C1 segment of cervical spinal cord (tissue), 14 donors: ENCODE data around the gene OSBPL5.

Experiments
- DNase-seq, 14 donors: peaks; one replicate each; lab custom pipeline; 2025; lab: John Stamatoyannopoulos, UW

The OSBPL5 gene

GRCh38 chr11:3135481-3136440, 29.3 kb downstream of the OSBPL5 start:
- DNase-seq: no peak

- no peak for DNase-seq
Measured at GRCh38 chr11:3134651-3135480, 30.2 kb downstream of the OSBPL5 start.

GRCh38 chr11:3134218-3134621, 30.9 kb downstream of the OSBPL5 start:
- DNase-seq: peak in 1 of 14 donors; percentile 56

GRCh38 chr11:3133261-3134217, 31.6 kb downstream of the OSBPL5 start:
- DNase-seq: no peak

GRCh38 chr11:3132831-3133260, 32.3 kb downstream of the OSBPL5 start:
- DNase-seq: no peak

GRCh38 chr11:3132271-3132781, 32.8 kb downstream of the OSBPL5 start:
- DNase-seq: no peak

GRCh38 chr11:3131330-3131941, 33.7 kb downstream of the OSBPL5 start:
- DNase-seq: no peak

GRCh38 chr11:3130269-3131071, 34.6 kb downstream of the OSBPL5 start:
- DNase-seq: peak in 1 of 14 donors; percentile 61

GRCh38 chr11:3129591-3130268, 35.4 kb downstream of the OSBPL5 start:
- no peak for DNase-seq

- DNase-seq: no peak
Measured at GRCh38 chr11:3129181-3129590, 35.9 kb downstream of the OSBPL5 start.

- no peak for DNase-seq
Measured at GRCh38 chr11:3128356-3129180, 36.5 kb downstream of the OSBPL5 start.

- DNase-seq: no peak
Measured at GRCh38 chr11:3127706-3128355, 37.3 kb downstream of the OSBPL5 start.

- no peak for DNase-seq
Measured at GRCh38 chr11:3126901-3127691, 38.0 kb downstream of the OSBPL5 start.

GRCh38 chr11:3126207-3126865, 38.8 kb downstream of the OSBPL5 start:
- DNase-seq: no peak

- DNase-seq: no peak
Measured at GRCh38 chr11:3124821-3125220, 40.3 kb downstream of the OSBPL5 start.
